Stimulated activated CD4-positive, alpha-beta T cell treated with anti-CD3 and anti-CD28 coated beads, TNF-alpha, amount 100 ng/mL, for 1 hour (primary cell): ENCODE data around the gene CSNK1E.
A peak's percentile ranks its signal among the peaks of the same experiment; 100 is the strongest.

Experiments used
- DNase-seq, 3 donors: peaks; one replicate each; pipeline ENCODE4 v3.0.0-alpha.2; 2020; ENCODE audit warnings: low read depth in 3 of 3, low spot score in 1 of 3

The CSNK1E gene

DNA sequence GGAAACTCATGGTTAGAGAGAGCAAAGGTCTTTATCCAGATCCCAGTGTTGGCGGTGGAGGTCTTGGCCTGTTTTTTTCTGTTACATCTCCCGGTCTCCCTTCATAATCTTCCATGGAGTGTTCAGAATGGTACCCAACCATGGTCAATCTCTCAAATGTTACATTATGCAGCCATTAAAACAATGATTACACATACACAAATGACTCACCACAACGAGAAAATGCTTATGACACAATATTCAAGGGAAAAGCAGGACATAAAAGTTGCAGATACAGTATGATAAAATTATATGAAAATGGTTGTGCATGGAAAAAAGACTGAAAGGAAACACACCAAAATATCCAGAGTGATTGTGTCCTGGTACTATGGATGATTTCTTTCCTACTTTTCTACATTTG lies 17.8 kb upstream of the CSNK1E start:
- no peak for DNase-seq

GRCh38 chr22:38327805-38328204 lies 10.6 kb upstream of the CSNK1E start:
- no peak for DNase-seq

DNA sequence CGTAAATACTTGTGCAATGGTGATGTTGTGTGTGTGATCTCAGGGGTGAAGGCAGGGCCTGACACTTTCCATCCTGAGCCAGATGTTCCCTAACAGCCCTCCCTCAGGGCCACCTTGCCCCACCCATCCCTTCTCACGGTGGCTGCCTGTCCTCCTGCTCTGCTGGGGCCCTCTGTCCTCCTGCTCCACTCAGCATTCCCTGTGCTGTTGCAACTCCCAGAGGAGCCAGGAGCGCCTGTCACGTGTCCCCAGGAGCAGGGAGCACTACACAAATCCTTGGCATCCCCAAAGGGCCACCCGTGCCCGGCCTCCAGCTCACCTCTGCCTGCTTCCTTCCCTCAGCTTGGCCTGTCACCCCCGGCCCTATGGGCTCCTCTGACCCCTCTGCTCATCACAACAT lies 10.2 kb upstream of the CSNK1E start:
- DNase-seq, result no peak

- no peak for DNase-seq
These were observed 8.4 kb upstream of the CSNK1E start for GRCh38 chr22:38325587-38325986.

- no peak for DNase-seq
These were observed 3.6 kb upstream of the CSNK1E start for GRCh38 chr22:38320605-38321402.

DNA sequence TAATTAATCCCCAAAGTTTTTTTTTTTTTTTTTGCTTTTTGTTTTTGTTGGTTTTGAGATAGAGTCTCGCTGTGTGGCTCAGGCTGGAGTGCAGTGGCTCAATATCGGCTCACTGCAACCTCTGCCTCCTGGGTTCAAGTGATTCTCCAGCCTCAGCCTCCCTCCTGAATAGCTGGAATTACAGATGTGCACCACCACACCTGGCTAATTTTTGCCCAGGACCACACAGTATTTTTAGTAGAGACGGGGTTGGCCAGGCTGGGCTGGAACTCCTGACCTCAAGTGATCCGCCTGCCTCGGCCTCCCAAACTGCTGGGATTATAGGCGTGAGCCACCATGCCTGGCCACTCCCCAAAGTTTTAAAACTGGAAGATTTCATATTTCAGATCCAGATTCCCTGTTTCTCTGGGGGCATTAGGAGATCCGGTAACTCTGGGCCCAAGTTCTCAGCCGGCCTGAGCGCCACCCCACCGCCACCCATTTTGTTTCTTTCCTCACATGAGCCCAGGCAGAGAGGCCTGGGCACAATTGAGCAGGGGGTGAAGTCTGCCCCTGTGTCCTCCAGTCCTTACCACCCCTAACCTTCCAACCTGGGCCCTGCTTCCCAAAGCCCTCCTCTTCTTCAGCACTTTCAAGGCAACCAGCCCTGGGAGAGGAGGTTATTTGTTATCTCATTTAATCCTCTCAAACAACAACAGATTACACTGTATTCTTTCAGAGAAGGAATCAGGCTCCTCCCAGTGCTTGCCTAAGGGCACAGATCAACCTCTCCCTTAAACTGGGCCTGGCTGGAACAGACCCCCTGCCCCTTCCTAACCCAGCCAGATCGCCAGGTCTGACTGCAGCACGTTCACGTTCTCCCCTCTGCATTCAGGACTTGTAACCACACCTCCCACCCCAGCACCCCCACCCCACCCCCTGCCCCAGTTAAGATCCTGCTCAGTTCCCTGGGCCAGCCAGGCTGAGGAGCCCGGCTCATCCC lies 1.9 kb upstream of the CSNK1E start:
- no peak for DNase-seq

- no peak for DNase-seq
These were observed 922 bp upstream of the CSNK1E start for GRCh38 chr22:38317995-38318715.

- DNase-seq, result peak in 1 of 3 donors; percentile 21
These were observed 690 bp downstream of the CSNK1E start for GRCh38 chr22:38316364-38317121.

DNA sequence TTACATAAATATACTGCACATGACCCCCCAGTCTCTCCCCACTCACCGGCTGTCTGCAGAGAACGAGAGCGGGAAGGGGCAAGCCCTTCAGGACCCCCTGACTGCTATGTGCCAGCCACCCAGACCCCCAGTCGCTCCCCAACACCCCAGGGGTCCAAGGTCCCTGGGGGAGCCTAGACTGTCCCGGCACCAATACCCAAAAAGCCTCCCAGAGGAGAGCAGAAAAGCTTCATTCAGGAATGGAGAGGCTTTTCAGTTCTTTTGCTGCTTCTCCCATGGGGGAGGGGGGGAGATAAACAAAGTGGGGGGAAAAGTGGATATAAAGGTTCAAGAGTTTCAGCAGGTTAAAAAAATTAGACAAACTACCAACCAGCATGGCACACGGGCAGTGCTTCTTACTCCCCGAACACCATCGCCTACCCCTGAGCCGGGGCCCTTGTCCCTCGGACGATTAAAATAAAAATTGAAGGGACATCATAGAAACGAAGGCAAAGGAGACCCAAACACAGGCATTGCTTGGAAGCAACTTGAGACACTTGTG lies 1.3 kb downstream of the CSNK1E start:
- DNase-seq, result no peak

DNA sequence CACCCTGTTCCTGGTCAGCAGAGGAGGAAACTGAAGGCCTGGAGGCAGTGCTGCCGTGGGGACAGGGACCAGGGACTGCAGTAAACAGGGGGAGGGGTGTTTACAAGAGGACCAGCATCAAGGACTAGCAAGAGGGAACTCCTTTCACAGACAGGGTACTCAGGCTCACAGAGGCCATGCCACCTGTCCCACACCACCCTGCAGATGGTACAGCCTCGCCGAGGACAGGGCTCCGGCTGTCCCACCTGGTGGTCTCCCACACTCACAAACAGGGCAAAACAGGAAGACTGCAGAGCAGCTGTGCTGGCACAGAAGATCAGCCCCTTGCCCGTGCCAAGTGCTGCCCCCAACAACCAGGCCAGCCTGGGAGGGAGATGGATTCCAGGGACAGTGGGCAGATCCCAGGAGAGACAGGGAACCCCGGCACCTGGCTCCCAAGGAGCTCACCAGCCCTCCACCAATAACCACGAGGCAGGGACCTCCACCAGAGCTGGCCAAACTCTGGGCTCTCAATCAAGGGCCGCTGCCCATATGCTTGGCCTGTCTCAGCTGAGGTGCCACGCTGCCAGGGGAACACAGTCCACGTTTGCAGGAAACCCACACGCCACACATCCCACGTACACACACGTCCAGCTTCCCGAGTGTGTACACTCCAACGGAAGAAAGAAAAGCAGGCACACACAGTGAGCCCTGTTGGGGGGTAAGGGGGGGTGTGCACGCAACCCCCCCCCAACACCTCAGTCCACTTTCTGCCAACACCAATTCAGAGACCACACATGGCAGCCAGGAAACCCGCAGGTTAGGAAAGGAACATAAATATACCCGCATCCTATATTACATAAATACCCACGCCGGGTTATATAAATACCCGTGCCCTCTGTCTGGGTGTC lies 2.1 kb downstream of the CSNK1E start:
- DNase-seq, result no peak

- DNase-seq, result no peak
These were observed 2.9 kb downstream of the CSNK1E start for GRCh38 chr22:38314051-38314932.

DNA sequence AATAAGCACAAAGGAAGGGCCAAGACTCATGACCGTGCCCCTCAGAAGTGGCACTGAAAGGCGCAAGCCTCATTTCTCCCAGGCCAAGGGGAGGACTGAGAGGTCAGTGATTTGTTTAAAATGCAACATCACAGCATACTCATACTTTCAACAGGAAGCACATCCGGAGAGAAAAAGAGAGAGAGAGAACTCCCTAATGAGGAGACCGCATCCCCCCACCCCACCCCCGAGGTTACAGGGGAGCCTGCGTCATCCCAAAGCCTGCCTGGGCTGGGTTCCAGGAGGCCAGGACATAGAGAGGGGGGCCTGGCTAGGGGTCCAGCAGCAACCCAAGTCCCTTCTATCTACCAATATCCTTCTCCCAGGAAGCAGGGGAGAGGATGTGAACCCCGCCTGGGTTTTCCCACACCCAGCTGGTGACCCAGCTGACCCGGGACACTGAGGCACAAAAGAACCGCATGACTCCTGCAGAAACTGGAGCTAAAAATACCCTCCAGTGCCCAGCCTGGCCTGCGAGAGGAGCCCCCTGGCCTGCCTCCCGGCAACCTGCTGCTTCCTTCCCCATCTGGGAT lies 3.8 kb downstream of the CSNK1E start:
- DNase-seq, result no peak

DNA sequence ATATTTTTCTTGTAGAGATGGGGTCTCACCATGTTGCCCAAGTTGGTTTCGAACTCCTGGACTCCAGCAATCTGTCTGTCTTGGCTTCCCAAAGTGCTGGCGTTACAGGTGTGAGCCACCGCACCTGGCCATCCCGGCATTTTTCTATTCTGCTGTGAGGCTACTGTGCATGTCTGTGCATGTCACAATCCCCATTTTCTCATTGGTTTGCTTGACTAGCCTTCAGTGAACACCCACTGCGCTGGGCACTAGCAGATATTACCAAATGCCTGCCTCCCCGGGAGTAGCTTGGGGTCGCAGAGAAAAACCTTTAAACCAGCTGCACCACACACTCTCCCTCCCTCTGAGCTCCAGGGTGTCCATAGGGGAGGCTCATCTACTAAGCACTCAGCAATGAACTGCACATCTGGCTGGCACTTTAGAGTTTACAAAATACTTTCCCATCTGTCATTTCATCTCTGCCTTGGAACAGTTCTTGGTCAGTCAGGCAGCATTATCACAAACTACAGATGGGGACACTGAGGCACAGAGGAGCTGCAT lies 4.9 kb downstream of the CSNK1E start:
- no peak for DNase-seq

GRCh38 chr22:38311323-38311620 lies 6.0 kb downstream of the CSNK1E start:
- no peak for DNase-seq

GRCh38 chr22:38310518-38311322 lies 6.5 kb downstream of the CSNK1E start:
- DNase-seq, result no peak

DNA sequence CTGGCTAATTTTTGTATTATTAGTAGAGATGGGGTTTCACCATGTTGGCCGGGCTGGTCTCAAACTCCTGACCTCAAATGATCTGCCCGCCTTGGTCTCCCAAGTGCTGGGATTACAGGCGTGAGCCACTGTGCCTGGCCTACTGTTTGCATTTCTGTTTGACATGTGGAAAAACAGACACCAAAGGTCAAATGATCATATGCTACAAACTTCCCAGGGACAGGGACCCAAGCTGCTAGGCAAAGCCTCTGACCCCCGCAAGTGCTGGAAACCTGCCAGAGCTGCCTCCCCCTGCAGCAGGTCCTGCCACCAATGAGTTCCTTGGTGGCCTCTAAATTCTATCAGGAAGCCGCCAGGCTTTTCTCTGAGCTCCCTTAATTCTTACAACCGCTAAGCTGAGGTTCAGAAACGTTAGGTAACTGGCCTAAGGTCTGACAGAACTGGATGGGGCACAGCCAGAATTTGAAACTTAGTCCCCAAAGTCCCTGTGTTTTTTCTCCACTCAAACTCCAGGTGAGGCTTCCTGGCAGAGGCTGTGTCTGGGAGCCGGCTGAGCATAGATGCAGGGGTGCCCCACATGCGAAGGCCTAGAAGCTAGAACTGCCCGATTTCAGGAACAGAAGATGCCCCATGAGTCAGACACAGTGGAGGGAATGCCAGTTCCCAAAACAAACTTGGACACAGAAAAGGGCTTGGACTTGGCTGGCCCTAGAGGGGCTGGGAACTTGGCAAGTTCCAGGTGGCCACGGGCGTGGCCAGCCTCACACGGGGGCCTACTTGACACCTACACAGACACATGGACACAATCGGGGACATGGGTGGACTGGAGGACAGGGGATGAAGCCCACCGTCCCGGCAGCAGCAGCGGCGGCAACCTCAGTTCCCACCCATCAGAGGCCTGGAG lies 7.4 kb downstream of the CSNK1E start:
- no peak for DNase-seq
